GM19035 (cell line): Measurements from ENCODE around the gene FMO1.
"Not testable (repeated sequence)": the region's sequence is repeated elsewhere in the genome, so short reads cannot be mapped to it uniquely, and the experiment has no call there.

ENCODE experiments used
- ATAC-seq: cut with Tn5 transposase; IDR thresholded peaks from one replicate; pipeline ENCODE4 v1.9.1; 2021; ENCODE audit not compliant: unreplicated experiment

FMO1 gene

DNA sequence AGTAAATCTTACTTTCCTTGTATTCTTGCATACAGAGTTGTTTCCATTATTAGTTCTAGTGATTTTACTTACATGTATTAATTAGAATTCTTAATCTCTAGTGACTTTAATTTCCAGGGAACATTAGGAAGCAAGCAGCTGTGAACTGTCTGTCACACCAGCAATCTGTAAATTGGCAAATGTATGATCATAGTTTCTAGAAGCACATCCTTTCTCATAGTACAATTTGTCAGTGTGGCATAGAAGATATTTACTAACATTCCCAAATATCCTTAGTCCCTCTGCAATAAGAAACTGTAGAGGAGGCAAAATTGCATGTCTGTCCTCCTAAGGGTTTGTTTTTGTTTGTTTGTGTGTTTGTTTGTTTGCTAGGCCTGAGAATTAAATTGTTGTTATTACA, 17.0 kb upstream of the FMO1 start:
- ATAC-seq: no peak

- ATAC-seq: no peak
These were observed 15.1 kb upstream of the FMO1 start for GRCh38 chr1:171233183-171233582.

DNA sequence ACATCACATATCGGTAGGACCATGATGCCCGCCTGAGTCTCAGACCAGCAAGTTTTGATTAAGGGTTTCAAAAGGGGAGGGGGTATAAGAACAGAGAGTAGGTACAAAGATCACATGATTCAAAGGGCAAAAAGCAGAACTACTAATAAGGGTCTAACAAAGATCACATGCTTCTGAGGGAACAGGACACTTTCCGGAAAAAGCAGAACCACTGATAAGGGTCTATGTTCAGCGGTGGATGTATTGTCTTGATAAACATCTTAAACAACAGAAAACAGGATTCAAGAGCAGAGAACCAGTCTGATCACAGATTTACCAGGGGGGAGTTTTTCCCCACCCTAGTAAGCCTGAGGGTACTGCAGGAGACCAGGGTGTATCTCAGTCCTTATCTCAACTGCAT, 12.1 kb upstream of the FMO1 start:
- ATAC-seq: not testable (repeated sequence)

GRCh38 chr1:171243878-171244277, 4.4 kb upstream of the FMO1 start:
- no peak for ATAC-seq

- ATAC-seq: no peak
These were observed 2.7 kb upstream of the FMO1 start for GRCh38 chr1:171245458-171246064.

DNA sequence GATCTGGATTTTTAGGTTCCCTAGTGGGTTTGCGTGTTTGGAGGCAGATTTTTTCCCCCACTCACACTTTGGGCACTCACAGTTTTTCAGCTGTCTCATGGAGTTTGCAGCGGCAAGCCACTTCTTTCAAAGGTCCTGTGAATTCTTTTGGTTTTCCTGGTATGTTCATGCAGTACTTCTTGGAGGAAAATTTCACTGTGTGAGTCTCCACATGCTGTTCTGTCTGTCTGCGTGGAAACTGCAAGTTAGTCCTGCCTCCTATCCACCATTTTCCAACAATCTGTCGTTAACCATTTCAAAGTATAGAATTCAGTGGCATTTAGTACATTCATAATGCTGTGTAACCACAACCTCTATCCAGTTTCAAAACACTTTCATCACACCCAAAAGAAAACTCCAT, 793 bp upstream of the FMO1 start:
- ATAC-seq: no peak

DNA sequence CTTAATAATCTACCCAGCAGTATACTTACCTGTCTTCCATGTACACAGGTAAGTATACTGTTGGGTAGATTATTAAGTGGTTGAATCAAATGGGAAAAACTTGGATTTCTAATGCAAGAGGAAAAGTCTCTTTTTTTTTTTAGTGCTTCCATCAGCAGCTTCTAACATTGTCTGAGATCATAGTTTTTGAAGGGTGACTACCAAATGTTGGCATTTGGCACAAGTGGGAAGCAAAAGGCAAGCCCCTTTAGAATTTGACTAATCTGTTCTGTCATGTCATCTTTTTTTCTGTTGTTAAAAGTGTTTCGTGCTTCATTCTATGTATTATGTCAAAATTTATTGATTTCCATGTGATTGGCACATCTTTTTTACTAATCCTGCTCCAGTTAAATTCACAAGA, 547 bp downstream of the FMO1 start:
- ATAC-seq: no peak

DNA sequence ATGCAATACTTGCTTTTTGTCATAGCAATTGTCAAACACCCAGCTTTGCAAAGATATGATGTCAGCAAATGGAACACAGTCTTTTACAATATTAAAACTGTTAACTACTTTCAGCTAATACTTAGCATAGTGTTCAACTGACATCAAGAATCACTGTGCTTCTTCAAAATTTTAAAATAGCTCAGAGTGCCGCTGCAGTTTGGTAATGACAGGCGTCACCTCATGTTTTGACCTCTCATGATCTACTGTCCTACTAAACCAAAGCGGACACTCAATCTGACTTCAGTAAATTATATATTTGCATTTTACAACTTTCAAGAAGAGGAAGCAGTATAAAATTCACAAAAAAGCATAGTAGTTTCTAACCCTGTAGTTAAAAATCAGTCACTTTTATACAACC, 2.0 kb downstream of the FMO1 start:
- ATAC-seq: no peak

GRCh38 chr1:171251042-171251951, 3.0 kb downstream of the FMO1 start:
- ATAC-seq: peak; percentile 56

- ATAC-seq: no peak
These were observed 3.6 kb downstream of the FMO1 start for GRCh38 chr1:171251952-171252300.

GRCh38 chr1:171252482-171252881, 4.2 kb downstream of the FMO1 start:
- ATAC-seq: peak; percentile 89

- no peak for ATAC-seq
These were observed 6.6 kb downstream of the FMO1 start for GRCh38 chr1:171254859-171255258.

DNA sequence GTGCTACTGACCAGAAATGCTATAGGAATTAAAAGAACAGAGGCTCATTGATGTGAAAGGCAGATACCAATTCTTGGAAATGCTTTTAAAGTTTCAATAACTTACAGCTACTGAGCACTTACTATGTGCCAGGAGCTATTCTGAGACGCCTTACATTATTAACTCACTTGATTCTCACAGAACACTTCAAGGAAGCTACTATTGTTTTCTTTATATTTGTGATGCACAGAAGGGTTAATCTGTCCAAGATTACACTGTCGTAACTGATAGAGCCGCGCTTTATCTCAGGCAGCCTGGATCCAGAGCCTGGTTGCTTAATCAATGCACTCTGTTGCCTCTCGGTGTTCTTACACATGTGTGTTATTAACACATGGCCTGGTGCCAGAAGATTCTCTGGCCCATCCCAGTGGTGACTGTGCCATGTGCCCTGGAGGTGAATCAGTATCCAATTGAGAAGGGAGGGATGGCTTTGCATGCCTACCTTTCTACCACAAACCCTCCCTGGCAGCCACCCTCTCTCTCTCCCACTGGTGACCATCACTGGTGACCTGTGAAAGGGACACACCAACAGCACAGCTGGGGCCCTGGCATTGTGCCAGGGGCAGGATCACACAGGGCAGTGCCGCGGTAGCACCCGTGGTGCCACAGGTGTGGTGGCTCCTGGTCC, 8.8 kb downstream of the FMO1 start:
- no peak for ATAC-seq

GRCh38 chr1:171257607-171258076, 9.3 kb downstream of the FMO1 start:
- no peak for ATAC-seq

DNA sequence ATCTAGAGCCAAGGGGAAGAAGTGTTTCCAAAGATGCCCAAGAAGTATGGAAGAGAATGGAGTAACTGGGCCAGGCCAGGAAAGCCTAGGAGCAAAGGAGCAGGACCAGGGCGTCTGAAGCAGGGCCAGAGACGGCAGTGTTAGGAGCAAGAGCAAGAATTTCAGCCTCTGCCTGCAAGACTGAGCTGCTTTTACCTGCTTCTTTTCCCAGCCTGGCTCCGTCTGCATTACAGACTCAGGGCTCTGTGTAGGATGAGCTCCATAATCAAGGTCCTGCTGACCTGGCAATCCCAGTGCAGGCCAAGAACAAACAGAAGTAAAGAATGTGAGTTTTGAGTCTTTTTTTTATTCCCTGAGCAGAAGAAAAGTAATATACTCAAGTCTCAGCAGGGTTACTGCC, 10.1 kb downstream of the FMO1 start:
- no peak for ATAC-seq

DNA sequence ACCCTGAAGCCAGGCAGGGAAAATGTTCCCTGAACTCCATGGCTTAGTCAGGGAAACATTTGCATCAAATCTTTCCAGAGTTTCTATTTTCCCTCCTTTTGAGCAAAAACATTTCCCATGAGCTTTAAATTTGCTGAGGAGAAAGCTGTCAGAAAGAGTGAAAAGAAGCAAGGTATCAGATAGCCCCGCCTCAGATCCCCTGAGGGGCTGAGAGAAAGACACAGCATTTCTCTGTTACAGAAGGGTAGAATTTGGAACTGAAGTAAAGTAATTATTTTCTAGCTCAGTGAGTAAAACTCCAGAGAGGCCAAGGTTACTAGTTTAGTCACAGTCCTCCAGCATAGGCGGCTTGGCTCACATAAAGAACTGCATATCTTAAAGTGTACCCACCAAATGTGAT, 10.6 kb downstream of the FMO1 start:
- no peak for ATAC-seq

GRCh38 chr1:171261336-171261735, 13.0 kb downstream of the FMO1 start:
- no peak for ATAC-seq

DNA sequence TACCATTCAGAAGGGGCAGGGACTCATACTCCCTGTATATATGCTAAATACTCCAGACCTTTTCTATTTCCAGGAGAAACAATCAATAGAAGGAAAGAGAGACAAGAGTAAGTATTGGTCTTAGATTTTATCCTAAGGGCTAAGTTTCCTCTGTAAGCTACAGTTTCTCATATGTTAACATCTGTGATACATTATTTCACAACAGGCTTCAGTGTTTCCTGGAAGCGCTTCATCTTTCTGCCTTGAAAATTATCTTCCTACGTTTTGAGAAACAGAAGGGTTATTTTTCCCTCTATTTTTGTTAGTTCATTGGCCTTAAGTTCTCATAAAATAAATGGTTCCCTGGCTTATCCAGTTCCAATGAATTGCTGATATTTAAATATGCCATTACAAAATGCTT, 15.6 kb downstream of the FMO1 start:
- no peak for ATAC-seq

DNA sequence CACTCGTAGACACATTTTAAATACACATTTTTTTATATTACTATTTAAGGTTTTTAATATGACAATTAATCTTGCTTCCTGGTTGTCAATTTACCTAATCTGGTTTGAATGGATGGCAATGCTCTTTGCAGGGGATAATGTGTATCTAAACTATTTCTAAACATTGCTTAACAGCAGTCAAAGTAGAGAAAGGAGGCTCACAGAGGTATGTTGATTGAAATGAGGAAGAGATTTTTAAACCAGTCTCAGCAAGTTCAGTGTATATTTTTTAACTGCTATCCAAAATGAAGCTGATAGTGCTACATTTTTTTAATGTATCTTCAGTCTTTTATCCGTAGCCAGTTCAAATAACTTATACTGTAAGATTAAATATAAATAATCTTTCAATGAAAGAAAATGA, 17.4 kb downstream of the FMO1 start:
- no peak for ATAC-seq

DNA sequence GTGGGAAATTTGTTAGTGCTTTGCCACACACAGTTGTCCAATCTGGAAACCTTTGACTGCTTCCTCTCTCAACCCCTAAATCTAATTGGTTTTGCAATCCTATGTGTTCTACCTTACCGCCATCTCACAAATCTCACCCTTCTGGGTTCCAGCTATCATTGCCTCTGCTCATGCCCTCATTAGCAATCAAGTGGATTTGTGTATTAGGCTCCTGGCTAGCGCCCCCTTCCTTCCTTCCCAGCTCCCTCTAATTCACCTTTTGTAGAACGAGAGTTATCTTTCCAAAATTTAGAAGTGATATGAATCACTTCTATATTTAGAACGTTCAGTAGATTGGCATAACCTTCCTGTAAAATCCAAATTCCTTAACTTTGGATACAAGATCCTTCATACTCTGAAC, 18.6 kb downstream of the FMO1 start:
- no peak for ATAC-seq

DNA sequence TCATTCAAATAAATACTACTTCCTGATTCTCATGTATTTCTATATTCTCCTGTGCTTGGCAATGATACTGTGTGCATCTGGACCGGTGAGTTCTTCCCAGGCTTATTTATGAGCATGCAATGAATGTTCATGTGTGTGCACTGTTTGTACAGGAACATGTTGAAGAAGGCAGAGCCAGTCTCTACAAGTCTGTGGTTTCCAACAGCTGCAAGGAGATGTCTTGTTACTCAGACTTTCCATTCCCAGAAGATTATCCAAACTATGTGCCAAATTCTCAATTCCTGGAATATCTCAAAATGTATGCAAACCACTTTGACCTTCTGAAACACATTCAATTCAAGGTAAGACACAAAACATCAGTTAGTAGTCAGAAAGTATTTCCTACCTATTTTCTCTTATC, 19.1 kb downstream of the FMO1 start:
- ATAC-seq: no peak

- no peak for ATAC-seq
These were observed 22.5 kb downstream of the FMO1 start for GRCh38 chr1:171270806-171271205.
